GM23338 (cell line): ENCODE data around the gene LRRTM2. TPM values are rescaled to one million over a fixed set of nuclear protein-coding genes. Genes with fewer than 3 reads are reported as not detected.
A peak's percentile ranks its signal among the peaks of the same experiment; 100 is the strongest.

Experiments used
- ATAC-seq: fragments of 200-7000 bp; cut with Tn5 transposase; 3 replicates; pipeline ENCODE4 v1.9.1; 2020
- DNase-seq: peaks from one replicate; pipeline ENCODE4 v3.0.0-alpha.2; 2015; ENCODE audit warnings: low spot score
- H2AFZ ChIP-seq: fragments of 200-600 bp; sonication (generic); 2 replicates; pipeline ENCODE4 v1.8.0; 2016; ENCODE audit warnings: antibody characterized with exemption, mild to moderate bottlenecking, moderate library complexity
- H3F3A ChIP-seq: fragments of 200-600 bp; sonication (generic); replicated peaks from 2 replicates; pipeline ENCODE4 v1.8.0; 2017; ENCODE audit warnings: antibody characterized with exemption, mixed run types, low read depth
- H3K27ac ChIP-seq: fragments of 200-600 bp; sonication (generic); 2 replicates; pipeline ENCODE4 v1.6.1; 2016; ENCODE audit warnings: low read depth
- H3K27me3 ChIP-seq: fragments of 200-600 bp; sonication (generic); 2 replicates; pipeline ENCODE4 v1.8.0; 2016; ENCODE audit warnings: mild to moderate bottlenecking, mixed run types, moderate library complexity; ENCODE audit not compliant: insufficient read depth
- H3K36me3 ChIP-seq: fragments of 200-600 bp; sonication (generic); 2 replicates; pipeline ENCODE4 v1.8.0; 2016; ENCODE audit warnings: mild to moderate bottlenecking; ENCODE audit not compliant: insufficient read depth
- H3K4me1 ChIP-seq: fragments of 200-600 bp; sonication (generic); 2 replicates; pipeline ENCODE4 v1.8.0; 2016; ENCODE audit warnings: mild to moderate bottlenecking, moderate library complexity; ENCODE audit not compliant: insufficient read depth
- H3K4me2 ChIP-seq: fragments of 200-600 bp; sonication (generic); 2 replicates; pipeline ENCODE4 v1.7.1; 2017; ENCODE audit warnings: mixed run types
- H3K4me3 ChIP-seq: fragments of 200-600 bp; sonication (generic); 2 replicates; pipeline ENCODE4 v1.6.1; 2016; ENCODE audit warnings: mixed run types
- H3K79me2 ChIP-seq: fragments of 200-600 bp; sonication (generic); replicated peaks from 2 replicates; pipeline ENCODE4 v1.8.0; 2017; ENCODE audit warnings: mild to moderate bottlenecking; ENCODE audit not compliant: insufficient read depth
- H3K9me2 ChIP-seq: fragments of 200-600 bp; sonication (generic); 2 replicates; pipeline ENCODE4 v1.8.0; 2017; ENCODE audit not compliant: insufficient read depth
- H4K20me1 ChIP-seq: fragments of 200-600 bp; sonication (generic); replicated peaks from 2 replicates; pipeline ENCODE4 v1.8.0; 2017; ENCODE audit warnings: mild to moderate bottlenecking; ENCODE audit not compliant: insufficient read depth
- H3K27ac Mint-ChIP-seq: 2 replicates; pipeline ENCODE4 v1.8.0; 2020; ENCODE audit warnings: inconsistent platforms, mild to moderate bottlenecking, moderate library complexity, mixed read lengths
- H3K27me3 Mint-ChIP-seq: 3 replicates; pipeline ENCODE4 v1.8.0; 2022; ENCODE audit warnings: low read depth, mild to moderate bottlenecking, moderate library complexity, mixed read lengths, inconsistent platforms; ENCODE audit not compliant: insufficient read depth, poor library complexity
- H3K36me3 Mint-ChIP-seq: 3 replicates; pipeline ENCODE4 v1.8.0; 2021; ENCODE audit warnings: low read depth, mild to moderate bottlenecking, inconsistent platforms, moderate library complexity, mixed read lengths
- H3K4me1 Mint-ChIP-seq: 3 replicates; pipeline ENCODE4 v1.8.0; 2020; ENCODE audit warnings: mild to moderate bottlenecking, inconsistent platforms, mixed read lengths
- H3K4me3 Mint-ChIP-seq: 3 replicates; pipeline ENCODE4 v1.8.0; 2021; ENCODE audit warnings: moderate library complexity, mild to moderate bottlenecking, inconsistent platforms, mixed read lengths
- H3K9me3 Mint-ChIP-seq: 3 replicates; pipeline ENCODE4 v1.8.0; 2020; ENCODE audit warnings: moderate library complexity, mild to moderate bottlenecking, inconsistent platforms, mixed read lengths
- CREB1 ChIP-seq: fragments of 250-450 bp; sonication (Bioruptor Pico); IDR thresholded peaks from 2 replicates; pipeline ENCODE4 v1.5.0; 2020; ENCODE audit warnings: low read depth, mild to moderate bottlenecking, moderate library complexity
- EZH2 ChIP-seq: fragments of 200-600 bp; sonication (generic); IDR thresholded peaks from one replicate; pipeline ENCODE4 v1.8.0; 2017; ENCODE audit warnings: antibody characterized with exemption, mild to moderate bottlenecking, low read depth; ENCODE audit not compliant: unreplicated experiment
- JUNB ChIP-seq: IDR thresholded peaks from one replicate; pipeline ENCODE4 v1.6.1; 2016; ENCODE audit warnings: antibody characterized with exemption; ENCODE audit not compliant: unreplicated experiment
- NANOG ChIP-seq: IDR thresholded peaks from 2 replicates; pipeline ENCODE4 v1.6.1; 2016; ENCODE audit warnings: antibody characterized with exemption, borderline replicate concordance
- POLR2AphosphoS5 ChIP-seq: IDR thresholded peaks from 2 replicates; pipeline ENCODE4 v1.6.1; 2016; ENCODE audit warnings: antibody characterized with exemption, low read depth
- REST ChIP-seq: IDR thresholded peaks from one replicate; pipeline ENCODE4 v1.6.1; 2018; ENCODE audit warnings: antibody characterized with exemption; ENCODE audit not compliant: unreplicated experiment
- STAT1 ChIP-seq: IDR thresholded peaks from one replicate; pipeline ENCODE4 v1.6.1; 2016; ENCODE audit warnings: antibody characterized with exemption; ENCODE audit not compliant: unreplicated experiment
- ZNF114 ChIP-seq: fragments of 250-450 bp; sonication (Bioruptor Pico); IDR thresholded peaks from 2 replicates; pipeline ENCODE4 v1.5.0; 2020; ENCODE audit warnings: mild to moderate bottlenecking, moderate library complexity
- ZNF462 ChIP-seq: fragments of 250-450 bp; sonication (Bioruptor Pico); IDR thresholded peaks from 2 replicates; pipeline ENCODE4 v1.5.0; 2020; ENCODE audit warnings: mild to moderate bottlenecking, moderate library complexity
- polyA plus RNA-seq: library from polyadenylated mRNA; unstranded; fragments of >200 nt; fragmentation: Nextera tagmentation; extraction: Ambion mirVana; gene quantifications from 2 replicates; pipeline ENCODE4 v1.2.1, GENCODE V29; 2016
- total RNA-seq: library from RNA; depleted of rRNA; stranded (reverse); fragments of >200 nt; shearing (Covaris generic); gene quantifications from 2 replicates; pipeline ENCODE4 v1.2.3, GENCODE V29; 2014

The LRRTM2 gene
- total and polyA plus RNA-seq, 2 experiments from 2014 or later = 1.5 TPM; not detected in 1

GRCh38 chr5:138878437-138879235, 3.5 kb upstream of the LRRTM2 start:
- ATAC-seq (no peak), DNase-seq (no peak)
- Histone ChIP-seq H3K27me3 (no peaks in the 10 kb centered on the region), H3K79me2 (peaks cover 83% of the 10 kb centered on the region), H3K4me3 (no peak overlapping the region), H2AFZ (no peak overlapping the region), H3K4me1 (peaks cover 59% of the 10 kb centered on the region), H4K20me1 (peaks cover 10% of the 10 kb centered on the region; the same call in 1 of the 2 replicates), H3F3A (no peaks in the 10 kb centered on the region), H3K4me2 (peak overlapping the region; percentile 28), H3K9me2 (no peaks in the 10 kb centered on the region), H3K27ac (no peak overlapping the region; the same call in 1 of the 2 replicates), H3K36me3 (no peaks in the 10 kb centered on the region)
- TF ChIP-seq EZH2 = no peak
- no peak for TF ChIP-seq JUNB
- TF ChIP-seq REST = no peak
- TF ChIP-seq ZNF462 = no peak
- TF ChIP-seq ZNF114 = no peak
- TF ChIP-seq CREB1 (CRISPR knock-in tag) = no peak
- TF ChIP-seq NANOG = no peak
- no peak for TF ChIP-seq STAT1
- no peak for TF ChIP-seq POLR2AphosphoS5
- H3K4me3 Mint-ChIP-seq = no peak overlapping the region
- H3K27ac Mint-ChIP-seq = no peak overlapping the region
- H3K36me3 Mint-ChIP-seq = peaks cover 5% of the 10 kb centered on the region; the same call in 1 of the 3 replicates
- H3K27me3 Mint-ChIP-seq = peaks cover 8% of the 10 kb centered on the region
- no peaks in the 10 kb centered on the region for H3K9me3 Mint-ChIP-seq
- H3K4me1 Mint-ChIP-seq = peaks cover 67% of the 10 kb centered on the region
